ENCODE results near the gene MRPS23.

GRCh38 chr17:57794841-57795240, 55.0 kb downstream of the MRPS23 start:
- TF ChIP-seq HES2 (IDR thresholded peaks at IDR 0.05) (no peak), CTCF (IDR thresholded peaks at IDR 0.05) (no peak), CEBPB (IDR thresholded peaks at IDR 0.05) (no peak), ELK1 (IDR thresholded peaks at IDR 0.05; ENCODE audit: low read depth, low read length) (no peak), RCOR1 (IDR thresholded peaks at IDR 0.05; ENCODE audit: low read depth, low read length) (no peak), USF2 (IDR thresholded peaks at IDR 0.05) (no peak), POLR2A (IDR thresholded peaks at IDR 0.05; ENCODE audit: low read length) (no peak), EP300 (IDR thresholded peaks at IDR 0.05) (no peak), CHD2 (IDR thresholded peaks at IDR 0.05; ENCODE audit: low read length, partially characterized antibody) (no peak), RAD21 (conservative IDR thresholded peaks at IDR 0.05 in 1 of 2, IDR thresholded peaks at IDR 0.05 in 1 of 2) (no peak), ZC3H11A (IDR thresholded peaks at IDR 0.05) (no peak), MAX (IDR thresholded peaks at IDR 0.05) (no peak), HMGXB4 (CRISPR knock-in tag; IDR thresholded peaks at IDR 0.05; ENCODE audit: borderline replicate concordance) (no peak), MAZ (IDR thresholded peaks at IDR 0.05; ENCODE audit: borderline replicate concordance, low read depth, low read length) (no peak)

Measured in A549 (cell line).